ENCODE data around the gene UGT1A8.
"Not testable (repeated sequence)": the region's sequence is repeated elsewhere in the genome, so short reads cannot be mapped to it uniquely, and the experiment has no call there.

Gene UGT1A8

GRCh38 chr2:233688341-233688740 lies 70.9 kb downstream of the UGT1A8 start:
- DNase-seq (ENCODE audit: low spot score): no peak

- no peak for DNase-seq (ENCODE audit: low spot score)
Measured at GRCh38 chr2:233689031-233689430, 71.6 kb downstream of the UGT1A8 start.

GRCh38 chr2:233689501-233689900 lies 72.1 kb downstream of the UGT1A8 start:
- no peak for DNase-seq (ENCODE audit: low spot score)

GRCh38 chr2:233690444-233690843 lies 73.0 kb downstream of the UGT1A8 start:
- no peak for DNase-seq (ENCODE audit: low spot score)

- DNase-seq (ENCODE audit: low spot score): no peak
Measured at GRCh38 chr2:233691443-233692433, 74.3 kb downstream of the UGT1A8 start.

- no peak for DNase-seq (ENCODE audit: low spot score)
Measured at GRCh38 chr2:233692648-233693047, 75.2 kb downstream of the UGT1A8 start, which contains the start of gene UGT1A6. UGT1A6 (plus strand) TSS chr2:233692890; CDS start chr2:233693005, 115 bp downstream.

- DNase-seq (ENCODE audit: low spot score): no peak
Measured at GRCh38 chr2:233693963-233694362, 76.5 kb downstream of the UGT1A8 start.

- DNase-seq (ENCODE audit: low spot score): no peak
Measured at GRCh38 chr2:233698740-233699139, 81.3 kb downstream of the UGT1A8 start.

- DNase-seq (ENCODE audit: low spot score): no peak
Measured at GRCh38 chr2:233699424-233700027, 82.1 kb downstream of the UGT1A8 start.

GRCh38 chr2:233700028-233700635 lies 82.7 kb downstream of the UGT1A8 start:
- DNase-seq (ENCODE audit: low spot score): no peak

GRCh38 chr2:233700842-233701241 lies 83.4 kb downstream of the UGT1A8 start:
- not testable (repeated sequence) for DNase-seq (ENCODE audit: low spot score)

- DNase-seq (ENCODE audit: low spot score): no peak
Measured at GRCh38 chr2:233702238-233702637, 84.8 kb downstream of the UGT1A8 start.

- DNase-seq (ENCODE audit: low spot score): no peak
Measured at GRCh38 chr2:233705911-233706506, 88.6 kb downstream of the UGT1A8 start.

- no peak for DNase-seq (ENCODE audit: low spot score)
Measured at GRCh38 chr2:233706720-233707119, 89.3 kb downstream of the UGT1A8 start.

- DNase-seq (ENCODE audit: low spot score): no peak
Measured at GRCh38 chr2:233707940-233708644, 90.7 kb downstream of the UGT1A8 start.

- DNase-seq (ENCODE audit: low spot score): no peak
Measured at GRCh38 chr2:233708942-233709341, 91.5 kb downstream of the UGT1A8 start.

GRCh38 chr2:233711312-233712008 lies 94.0 kb downstream of the UGT1A8 start:
- DNase-seq (ENCODE audit: low spot score): peak; percentile 70

GRCh38 chr2:233712611-233713261 lies 95.3 kb downstream of the UGT1A8 start, which contains the start of gene UGT1A5:
UGT1A5 (plus strand) TSS chr2:233712907; CDS start chr2:233712992, 85 bp downstream.
- DNase-seq (ENCODE audit: low spot score): no peak

- no peak for DNase-seq (ENCODE audit: low spot score)
Measured at GRCh38 chr2:233713262-233713615, 95.8 kb downstream of the UGT1A8 start.

GRCh38 chr2:233714121-233714520 lies 96.7 kb downstream of the UGT1A8 start:
- no peak for DNase-seq (ENCODE audit: low spot score)

All from activated CD4-positive, alpha-beta T cell treated with anti-CD3 and anti-CD28 coated beads, Interleukin-2, Interleukin-4, amounts not matched to agents 100 ng/mL and 50 ng/mL, durations not matched to agents 16 hours and 8 hours (primary cell).